HepG2 (cell line): ENCODE data around the gene CTDSP1. TPM values are rescaled to one million over a fixed set of nuclear protein-coding genes. Genes with fewer than 3 reads are reported as not detected.

Source experiments
- KLF12 ChIP-seq: sonication (generic); formaldehyde crosslinking; IDR thresholded peaks from 2 replicates; pipeline ENCODE4 v1.4.0; 2020; ENCODE audit warnings: missing genetic modification reagents, borderline replicate concordance
- PLRG1 ChIP-seq: fragments of 450-650 bp; conservative IDR thresholded peaks from 2 replicates; pipeline ENCODE4 v1.6.1; 2016
- STAG1 ChIP-seq: sonication (generic); formaldehyde crosslinking; IDR thresholded peaks from 2 replicates; pipeline ENCODE4 v1.4.0; 2020; ENCODE audit warnings: missing genetic modification reagents
- SYNCRIP ChIP-seq: fragments of 200-400 bp; formaldehyde crosslinking; IDR thresholded peaks from 2 replicates; pipeline ENCODE4 v1.6.1; 2018; ENCODE audit warnings: mild to moderate bottlenecking, low read depth, low read length; ENCODE audit not compliant: insufficient read depth
- ZBTB3 ChIP-seq: sonication (generic); formaldehyde crosslinking; IDR thresholded peaks from 2 replicates; pipeline ENCODE4 v1.4.0; 2020; ENCODE audit warnings: low read depth, mild to moderate bottlenecking, moderate library complexity, missing genetic modification reagents, borderline replicate concordance
- ZMYM2 ChIP-seq: sonication (generic); formaldehyde crosslinking; IDR thresholded peaks from 2 replicates; pipeline ENCODE4 v1.8.0; 2022; ENCODE audit warnings: mild to moderate bottlenecking, missing genetic modification reagents
- ZNF878 ChIP-seq: sonication (generic); formaldehyde crosslinking; IDR thresholded peaks from 2 replicates; pipeline ENCODE4 v1.8.1; 2023; ENCODE audit warnings: mild to moderate bottlenecking, missing genetic modification reagents, moderate library complexity
- polyA plus RNA-seq, 8 experiments: library from polyadenylated mRNA; depleted of rRNA in 3 of 8; stranded (reverse) in 7 of 8; unstranded in 1 of 8; fragments of >200 nt; fragmentation: Illumina TruSeq in 4 of 8; extraction: Trizol in 4 of 8; gene quantifications; 2 replicates each; pipeline versions ENCODE4 v1.2.1 to v1.2.3, GENCODE V29; 2011 to 2016; ENCODE audit warnings: low read depth in 4 of 8, missing spikeins in 1 of 8, mixed read lengths in 1 of 8; ENCODE audit not compliant: insufficient read depth in 1 of 8
- total RNA-seq, 5 experiments: library from RNA; depleted of rRNA; stranded (reverse); fragments of >200 nt; fragmentation: Illumina TruSeq; extraction: Trizol; gene quantifications; 2 replicates each; pipeline ENCODE4 v1.2.3, GENCODE V29; 2016; ENCODE audit warnings: low read depth in 1 of 5
- TF ChIP-seq, protein P1 (sequence below): sonication (generic); formaldehyde crosslinking; IDR thresholded peaks from one replicate; pipeline ENCODE4 v1.5.1; 2020; ENCODE audit warnings: mild to moderate bottlenecking, missing genetic modification reagents; ENCODE audit errors: not compliant biosample characterization
- TF ChIP-seq, protein P2 (sequence below): sonication (generic); formaldehyde crosslinking; IDR thresholded peaks from 2 replicates; pipeline ENCODE4 v1.5.1; 2020; ENCODE audit warnings: missing genetic modification reagents, mild to moderate bottlenecking, borderline replicate concordance
- TF ChIP-seq, protein P3 (sequence below): sonication (generic); formaldehyde crosslinking; IDR thresholded peaks from 2 replicates; pipeline ENCODE4 v1.9.0; 2022; ENCODE audit warnings: missing genetic modification reagents, mild to moderate bottlenecking, borderline replicate concordance
- TF ChIP-seq, protein P4 (sequence below): sonication (generic); formaldehyde crosslinking; IDR thresholded peaks from 2 replicates; pipeline ENCODE4 v1.4.0; 2020; ENCODE audit warnings: missing genetic modification reagents, borderline replicate concordance

CTDSP1 gene
- total and polyA plus RNA-seq, 2 of the 13 experiments (the other 11 are each of a cell fraction or from before 2014, with no cell fraction given), result 91.0 to 268 TPM

DNA sequence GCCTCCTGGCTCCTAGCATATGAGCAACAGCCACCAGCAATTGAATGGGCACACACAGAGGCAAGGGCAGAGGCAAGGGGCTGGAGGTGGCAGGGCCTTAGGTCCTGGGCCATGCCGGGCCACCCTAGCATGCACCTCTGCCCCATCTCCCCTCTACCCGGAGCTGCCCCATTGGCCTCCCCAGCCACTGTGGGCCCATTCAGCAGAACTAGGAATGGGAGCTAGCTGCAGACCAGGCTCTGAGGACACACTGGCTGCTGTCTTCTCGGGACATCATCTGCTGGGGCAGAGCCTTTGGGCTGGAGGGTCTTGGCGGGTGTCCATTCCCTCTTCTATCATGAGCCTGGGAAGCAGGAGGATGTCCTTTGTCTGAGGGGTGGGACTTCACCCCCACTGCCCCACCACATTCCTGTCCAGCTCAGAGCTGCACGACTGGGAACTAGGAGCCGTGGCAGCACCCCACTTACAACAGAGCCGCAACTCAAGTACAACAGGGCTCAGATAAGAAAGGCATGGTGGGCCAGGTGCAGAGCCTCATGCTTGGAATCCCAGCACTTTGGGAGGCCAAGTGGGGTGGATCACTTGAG is 20.1 kb downstream of the CTDSP1 start (continued):
- TF ChIP-seq, protein P1, sequence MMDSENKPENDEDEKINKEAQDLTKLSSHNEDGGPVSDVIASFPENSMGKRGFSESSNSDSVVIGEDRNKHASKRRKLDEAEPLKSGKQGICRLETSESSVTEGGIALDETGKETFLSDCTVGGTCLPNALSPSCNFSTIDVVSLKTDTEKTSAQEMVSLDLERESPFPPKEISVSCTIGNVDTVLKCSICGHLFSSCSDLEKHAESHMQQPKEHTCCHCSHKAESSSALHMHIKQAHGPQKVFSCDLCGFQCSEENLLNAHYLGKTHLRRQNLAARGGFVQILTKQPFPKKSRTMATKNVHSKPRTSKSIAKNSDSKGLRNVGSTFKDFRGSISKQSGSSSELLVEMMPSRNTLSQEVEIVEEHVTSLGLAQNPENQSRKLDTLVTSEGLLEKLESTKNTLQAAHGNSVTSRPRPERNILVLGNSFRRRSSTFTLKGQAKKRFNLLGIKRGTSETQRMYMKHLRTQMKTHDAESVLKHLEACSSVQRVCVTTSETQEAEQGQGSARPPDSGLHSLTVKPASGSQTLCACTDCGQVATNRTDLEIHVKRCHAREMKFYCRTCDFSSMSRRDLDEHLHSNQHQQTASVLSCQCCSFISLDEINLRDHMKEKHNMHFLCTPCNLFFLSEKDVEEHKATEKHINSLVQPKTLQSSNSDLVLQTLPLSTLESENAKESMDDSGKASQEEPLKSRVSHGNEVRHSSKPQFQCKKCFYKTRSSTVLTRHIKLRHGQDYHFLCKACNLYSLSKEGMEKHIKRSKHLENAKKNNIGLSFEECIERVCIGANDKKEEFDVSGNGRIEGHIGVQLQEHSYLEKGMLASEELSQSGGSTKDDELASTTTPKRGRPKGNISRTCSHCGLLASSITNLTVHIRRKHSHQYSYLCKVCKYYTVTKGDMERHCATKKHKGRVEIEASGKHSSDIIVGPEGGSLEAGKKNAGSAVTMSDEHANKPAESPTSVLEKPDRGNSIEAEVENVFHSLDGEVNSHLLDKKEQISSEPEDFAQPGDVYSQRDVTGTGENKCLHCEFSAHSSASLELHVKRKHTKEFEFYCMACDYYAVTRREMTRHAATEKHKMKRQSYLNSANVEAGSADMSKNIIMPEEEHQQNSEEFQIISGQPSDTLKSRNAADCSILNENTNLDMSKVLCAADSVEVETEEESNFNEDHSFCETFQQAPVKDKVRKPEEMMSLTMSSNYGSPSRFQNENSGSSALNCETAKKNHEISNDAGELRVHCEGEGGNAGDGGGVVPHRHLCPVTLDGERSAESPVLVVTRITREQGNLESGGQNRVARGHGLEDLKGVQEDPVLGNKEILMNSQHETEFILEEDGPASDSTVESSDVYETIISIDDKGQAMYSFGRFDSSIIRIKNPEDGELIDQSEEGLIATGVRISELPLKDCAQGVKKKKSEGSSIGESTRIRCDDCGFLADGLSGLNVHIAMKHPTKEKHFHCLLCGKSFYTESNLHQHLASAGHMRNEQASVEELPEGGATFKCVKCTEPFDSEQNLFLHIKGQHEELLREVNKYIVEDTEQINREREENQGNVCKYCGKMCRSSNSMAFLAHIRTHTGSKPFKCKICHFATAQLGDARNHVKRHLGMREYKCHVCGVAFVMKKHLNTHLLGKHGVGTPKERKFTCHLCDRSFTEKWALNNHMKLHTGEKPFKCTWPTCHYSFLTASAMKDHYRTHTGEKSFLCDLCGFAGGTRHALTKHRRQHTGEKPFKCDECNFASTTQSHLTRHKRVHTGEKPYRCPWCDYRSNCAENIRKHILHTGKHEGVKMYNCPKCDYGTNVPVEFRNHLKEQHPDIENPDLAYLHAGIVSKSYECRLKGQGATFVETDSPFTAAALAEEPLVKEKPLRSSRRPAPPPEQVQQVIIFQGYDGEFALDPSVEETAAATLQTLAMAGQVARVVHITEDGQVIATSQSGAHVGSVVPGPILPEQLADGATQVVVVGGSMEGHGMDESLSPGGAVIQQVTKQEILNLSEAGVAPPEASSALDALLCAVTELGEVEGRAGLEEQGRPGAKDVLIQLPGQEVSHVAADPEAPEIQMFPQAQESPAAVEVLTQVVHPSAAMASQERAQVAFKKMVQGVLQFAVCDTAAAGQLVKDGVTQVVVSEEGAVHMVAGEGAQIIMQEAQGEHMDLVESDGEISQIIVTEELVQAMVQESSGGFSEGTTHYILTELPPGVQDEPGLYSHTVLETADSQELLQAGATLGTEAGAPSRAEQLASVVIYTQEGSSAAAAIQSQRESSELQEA (CRISPR knock-in tag), result no peak
- TF ChIP-seq PLRG1 (no peak), KLF12 (CRISPR knock-in tag) (no peak), STAG1 (CRISPR knock-in tag) (no peak), SYNCRIP (no peak), ZBTB3 (CRISPR knock-in tag) (no peak), ZMYM2 (CRISPR knock-in tag) (no peak), ZNF878 (no peak)
- TF ChIP-seq, protein P2, sequence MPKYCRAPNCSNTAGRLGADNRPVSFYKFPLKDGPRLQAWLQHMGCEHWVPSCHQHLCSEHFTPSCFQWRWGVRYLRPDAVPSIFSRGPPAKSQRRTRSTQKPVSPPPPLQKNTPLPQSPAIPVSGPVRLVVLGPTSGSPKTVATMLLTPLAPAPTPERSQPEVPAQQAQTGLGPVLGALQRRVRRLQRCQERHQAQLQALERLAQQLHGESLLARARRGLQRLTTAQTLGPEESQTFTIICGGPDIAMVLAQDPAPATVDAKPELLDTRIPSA, result no peak
- TF ChIP-seq, protein P3, sequence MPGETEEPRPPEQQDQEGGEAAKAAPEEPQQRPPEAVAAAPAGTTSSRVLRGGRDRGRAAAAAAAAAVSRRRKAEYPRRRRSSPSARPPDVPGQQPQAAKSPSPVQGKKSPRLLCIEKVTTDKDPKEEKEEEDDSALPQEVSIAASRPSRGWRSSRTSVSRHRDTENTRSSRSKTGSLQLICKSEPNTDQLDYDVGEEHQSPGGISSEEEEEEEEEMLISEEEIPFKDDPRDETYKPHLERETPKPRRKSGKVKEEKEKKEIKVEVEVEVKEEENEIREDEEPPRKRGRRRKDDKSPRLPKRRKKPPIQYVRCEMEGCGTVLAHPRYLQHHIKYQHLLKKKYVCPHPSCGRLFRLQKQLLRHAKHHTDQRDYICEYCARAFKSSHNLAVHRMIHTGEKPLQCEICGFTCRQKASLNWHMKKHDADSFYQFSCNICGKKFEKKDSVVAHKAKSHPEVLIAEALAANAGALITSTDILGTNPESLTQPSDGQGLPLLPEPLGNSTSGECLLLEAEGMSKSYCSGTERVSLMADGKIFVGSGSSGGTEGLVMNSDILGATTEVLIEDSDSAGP (CRISPR knock-in tag), result peak; percentile 45; the same call in 1 of the 2 replicates
- TF ChIP-seq, protein P4, sequence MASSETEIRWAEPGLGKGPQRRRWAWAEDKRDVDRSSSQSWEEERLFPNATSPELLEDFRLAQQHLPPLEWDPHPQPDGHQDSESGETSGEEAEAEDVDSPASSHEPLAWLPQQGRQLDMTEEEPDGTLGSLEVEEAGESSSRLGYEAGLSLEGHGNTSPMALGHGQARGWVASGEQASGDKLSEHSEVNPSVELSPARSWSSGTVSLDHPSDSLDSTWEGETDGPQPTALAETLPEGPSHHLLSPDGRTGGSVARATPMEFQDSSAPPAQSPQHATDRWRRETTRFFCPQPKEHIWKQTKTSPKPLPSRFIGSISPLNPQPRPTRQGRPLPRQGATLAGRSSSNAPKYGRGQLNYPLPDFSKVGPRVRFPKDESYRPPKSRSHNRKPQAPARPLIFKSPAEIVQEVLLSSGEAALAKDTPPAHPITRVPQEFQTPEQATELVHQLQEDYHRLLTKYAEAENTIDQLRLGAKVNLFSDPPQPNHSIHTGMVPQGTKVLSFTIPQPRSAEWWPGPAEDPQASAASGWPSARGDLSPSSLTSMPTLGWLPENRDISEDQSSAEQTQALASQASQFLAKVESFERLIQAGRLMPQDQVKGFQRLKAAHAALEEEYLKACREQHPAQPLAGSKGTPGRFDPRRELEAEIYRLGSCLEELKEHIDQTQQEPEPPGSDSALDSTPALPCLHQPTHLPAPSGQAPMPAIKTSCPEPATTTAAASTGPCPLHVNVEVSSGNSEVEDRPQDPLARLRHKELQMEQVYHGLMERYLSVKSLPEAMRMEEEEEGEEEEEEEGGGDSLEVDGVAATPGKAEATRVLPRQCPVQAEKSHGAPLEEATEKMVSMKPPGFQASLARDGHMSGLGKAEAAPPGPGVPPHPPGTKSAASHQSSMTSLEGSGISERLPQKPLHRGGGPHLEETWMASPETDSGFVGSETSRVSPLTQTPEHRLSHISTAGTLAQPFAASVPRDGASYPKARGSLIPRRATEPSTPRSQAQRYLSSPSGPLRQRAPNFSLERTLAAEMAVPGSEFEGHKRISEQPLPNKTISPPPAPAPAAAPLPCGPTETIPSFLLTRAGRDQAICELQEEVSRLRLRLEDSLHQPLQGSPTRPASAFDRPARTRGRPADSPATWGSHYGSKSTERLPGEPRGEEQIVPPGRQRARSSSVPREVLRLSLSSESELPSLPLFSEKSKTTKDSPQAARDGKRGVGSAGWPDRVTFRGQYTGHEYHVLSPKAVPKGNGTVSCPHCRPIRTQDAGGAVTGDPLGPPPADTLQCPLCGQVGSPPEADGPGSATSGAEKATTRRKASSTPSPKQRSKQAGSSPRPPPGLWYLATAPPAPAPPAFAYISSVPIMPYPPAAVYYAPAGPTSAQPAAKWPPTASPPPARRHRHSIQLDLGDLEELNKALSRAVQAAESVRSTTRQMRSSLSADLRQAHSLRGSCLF (CRISPR knock-in tag), result no peak
